HG03460 (cell line): ENCODE results near the gene TRMT10C.
A peak's percentile ranks its signal among the peaks of the same experiment; 100 is the strongest.
"Not testable (repeated sequence)": the region's sequence is repeated elsewhere in the genome, so short reads cannot be mapped to it uniquely, and the experiment has no call there.

Experiments used
- ATAC-seq: cut with Tn5 transposase; IDR thresholded peaks from one replicate; pipeline ENCODE4 v1.9.1; 2021; ENCODE audit not compliant: unreplicated experiment

TRMT10C gene

DNA sequence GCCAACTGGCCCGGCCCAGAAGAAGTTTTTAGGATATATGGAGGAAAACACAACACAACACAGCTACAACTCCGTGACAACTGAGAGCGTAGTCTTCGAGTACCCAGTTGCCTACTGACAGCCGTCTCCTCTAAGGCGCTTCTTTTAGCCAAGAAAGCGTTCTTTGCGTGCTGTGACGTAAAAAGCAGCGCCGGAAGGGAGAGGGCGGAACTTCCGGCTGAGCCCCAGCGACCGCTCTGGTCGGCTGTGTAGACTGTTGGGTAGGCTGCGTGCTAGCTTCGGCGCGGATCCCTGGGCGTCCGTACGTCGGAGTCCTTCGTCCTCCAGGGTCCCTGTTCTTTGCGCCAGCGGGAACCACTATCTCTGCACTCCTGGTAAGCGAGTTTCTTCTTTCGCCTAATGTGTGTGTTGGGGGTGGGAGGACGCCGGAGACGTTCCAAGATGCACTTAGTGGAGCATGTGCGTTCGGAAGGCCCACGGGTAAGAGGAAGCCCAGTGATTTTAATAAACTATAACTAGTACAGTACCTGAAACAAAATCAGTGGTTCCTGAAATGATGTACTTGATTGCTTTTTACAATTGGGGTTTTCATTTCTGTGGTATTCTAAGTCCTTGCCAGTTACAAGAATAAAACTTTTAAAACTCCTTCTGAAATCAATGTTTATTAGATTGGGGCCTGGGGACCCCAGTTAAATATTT, at the start of gene TRMT10C:
TSS of gene TRMT10C (plus strand) at position 239 of the 699 bp plus-strand sequence. CDS start 2,914 bp downstream, outside the sequence.
- peak; percentile 99 for ATAC-seq

DNA sequence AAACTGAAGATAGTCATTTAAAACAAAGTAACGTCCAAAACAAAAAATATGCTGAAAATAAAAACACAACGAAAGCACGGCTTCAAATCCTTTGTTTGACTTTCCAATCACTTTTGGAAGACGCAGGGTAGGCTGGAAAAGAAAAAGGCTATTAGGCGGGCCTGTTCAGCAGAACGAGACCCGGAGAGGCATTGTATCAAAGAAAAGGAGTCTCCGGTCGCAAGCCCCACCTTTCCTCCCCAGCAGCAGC, 49.3 kb upstream of the TRMT10C start:
- peak; percentile 32 for ATAC-seq

DNA sequence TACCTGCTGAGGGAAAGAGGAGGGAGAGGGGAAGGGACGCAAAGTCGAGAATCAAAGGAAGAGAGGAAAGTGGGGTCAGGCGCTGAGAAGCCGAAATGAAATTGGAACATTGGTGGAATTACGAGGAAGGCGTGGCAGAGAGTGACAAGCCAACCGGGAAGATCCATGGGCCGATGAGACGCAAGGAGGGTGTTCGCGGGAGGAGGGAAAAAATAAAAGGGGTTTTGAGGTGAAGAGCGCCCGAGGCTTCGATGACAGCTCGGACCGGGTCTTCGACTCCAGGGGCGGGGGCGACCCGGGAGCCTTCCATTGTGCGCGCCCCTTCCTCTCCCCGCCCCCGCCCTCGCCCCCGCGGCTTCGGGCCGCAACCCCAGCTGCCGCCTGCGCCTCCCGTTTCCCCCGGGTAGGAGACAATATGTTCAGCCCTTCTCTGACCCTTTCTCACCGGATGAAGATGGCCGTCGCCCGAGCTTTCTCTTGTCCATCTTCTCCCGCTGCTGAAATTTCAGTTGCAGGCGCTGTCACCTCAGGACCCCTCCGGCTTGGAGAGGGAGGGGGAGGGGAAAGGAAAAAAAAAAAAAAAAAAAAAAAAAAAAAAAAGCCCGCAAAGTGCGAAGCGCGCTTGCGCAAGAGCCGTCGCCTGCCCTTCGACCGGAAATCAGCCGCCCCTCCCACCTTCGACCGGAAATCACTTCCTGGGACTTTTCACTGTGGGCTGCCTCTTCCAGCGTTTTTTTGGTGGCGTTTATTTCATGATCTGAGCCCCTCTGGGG, 48.8 kb upstream of the TRMT10C start, which contains the start of gene SENP7:
TSS of gene SENP7 (minus strand) at position 567 of the 773 bp plus-strand sequence. CDS start at position 485, 82 bp downstream.
- peak; percentile 62 for ATAC-seq

DNA sequence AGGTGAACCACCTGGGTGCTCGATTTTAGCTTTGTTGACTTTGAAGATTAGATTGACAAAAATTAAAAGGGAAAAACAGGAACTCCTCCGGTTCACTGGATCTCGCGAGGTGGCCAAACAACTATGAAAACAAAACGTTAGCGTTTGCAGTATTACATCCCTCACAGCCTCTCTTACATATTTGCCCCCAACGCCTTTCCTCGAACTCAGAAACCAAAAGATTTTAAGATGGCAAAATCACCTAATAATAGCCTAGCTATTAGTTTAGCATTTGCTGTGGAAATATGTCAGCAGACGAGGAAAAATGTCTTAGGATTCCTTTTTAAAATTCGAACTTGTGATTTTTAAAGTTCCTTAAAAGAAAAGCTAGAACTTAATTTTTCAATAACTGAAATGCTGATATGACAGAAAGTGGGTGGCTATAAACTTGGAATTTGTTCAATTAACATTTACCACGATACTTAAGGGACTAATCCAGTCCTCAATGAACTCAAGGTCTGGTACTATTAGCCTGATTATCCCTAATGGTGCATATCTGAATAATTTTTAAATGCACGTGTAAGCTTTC, 48.2 kb upstream of the TRMT10C start:
- peak; percentile 33 for ATAC-seq

DNA sequence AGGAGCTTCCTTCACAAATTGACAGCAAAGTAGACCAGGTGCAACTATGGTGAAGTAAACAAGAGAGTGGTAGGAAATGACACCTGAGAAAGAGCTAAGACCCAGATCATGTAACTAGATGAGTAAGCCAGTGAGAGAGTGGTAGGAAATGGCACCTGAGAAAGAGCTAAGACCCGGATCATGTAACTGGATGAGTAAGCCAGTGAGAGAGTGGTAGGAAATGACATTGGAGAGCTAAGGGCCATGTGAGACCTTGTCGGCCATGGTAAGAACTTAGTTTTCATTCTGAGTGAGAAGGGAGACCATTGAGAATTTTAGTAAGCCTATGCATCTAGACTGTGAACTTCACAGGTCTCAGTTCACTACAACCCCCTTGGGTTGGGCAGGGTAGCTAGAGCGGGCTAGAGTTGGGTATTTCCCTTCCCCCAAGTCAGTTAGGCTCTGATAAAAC, 43.2 kb upstream of the TRMT10C start:
- peak; percentile 96 for ATAC-seq

DNA sequence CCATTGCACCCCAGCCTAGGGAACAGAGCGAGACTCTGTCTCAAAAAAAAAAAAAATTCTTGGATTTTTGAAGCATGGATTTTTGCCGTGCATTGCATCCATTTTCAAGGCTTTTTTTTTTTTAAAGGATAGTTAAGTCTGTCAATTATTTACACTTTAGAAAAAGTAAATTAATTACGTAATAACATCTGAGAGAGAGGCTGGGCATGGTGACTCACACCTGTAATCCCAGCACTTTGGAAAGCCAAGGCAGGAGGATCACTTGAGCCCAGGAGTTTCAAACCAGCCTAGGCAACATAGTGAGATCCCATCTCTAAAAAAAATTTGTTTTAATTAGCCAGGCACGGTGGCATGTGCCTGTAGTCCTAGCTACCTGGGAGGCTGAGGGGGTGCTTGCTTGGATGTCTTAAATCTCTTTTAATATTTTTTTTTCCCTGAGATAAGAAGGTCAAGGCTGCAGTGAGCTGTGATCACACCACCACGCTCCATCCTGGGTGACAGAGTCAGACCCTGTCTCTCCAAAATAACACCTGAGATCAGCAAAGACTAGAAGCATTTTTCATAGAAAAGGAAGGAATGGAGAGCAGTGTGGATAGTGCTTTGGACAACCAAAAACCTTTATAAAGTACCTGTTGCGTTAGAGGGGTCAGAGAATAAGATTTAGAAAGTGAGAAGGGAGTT, 41.8 kb upstream of the TRMT10C start:
- no peak for ATAC-seq

DNA sequence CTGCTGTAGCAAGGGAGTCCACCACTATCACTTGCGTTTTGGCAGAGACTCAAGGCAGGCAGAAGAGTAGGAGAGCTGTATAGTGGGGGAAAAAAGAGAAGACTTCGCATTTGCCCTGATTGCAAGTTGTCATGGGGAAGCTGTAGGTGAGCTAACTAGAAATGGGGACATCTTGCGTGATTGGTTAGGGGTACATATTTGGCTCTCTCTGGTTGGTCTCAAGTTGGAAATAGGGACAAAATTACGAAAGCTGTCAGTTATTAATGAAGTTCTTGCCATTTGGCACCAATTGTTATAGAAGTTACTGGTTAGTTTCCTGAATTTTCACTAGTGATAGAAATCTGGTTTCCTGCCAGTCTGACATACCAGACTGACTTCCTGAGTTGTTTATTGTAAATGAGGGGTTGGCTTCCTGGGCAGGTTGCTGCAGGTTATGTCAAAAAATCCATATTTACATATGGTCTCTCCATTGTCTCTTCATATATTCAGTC, 40.4 kb upstream of the TRMT10C start:
- no peak for ATAC-seq

DNA sequence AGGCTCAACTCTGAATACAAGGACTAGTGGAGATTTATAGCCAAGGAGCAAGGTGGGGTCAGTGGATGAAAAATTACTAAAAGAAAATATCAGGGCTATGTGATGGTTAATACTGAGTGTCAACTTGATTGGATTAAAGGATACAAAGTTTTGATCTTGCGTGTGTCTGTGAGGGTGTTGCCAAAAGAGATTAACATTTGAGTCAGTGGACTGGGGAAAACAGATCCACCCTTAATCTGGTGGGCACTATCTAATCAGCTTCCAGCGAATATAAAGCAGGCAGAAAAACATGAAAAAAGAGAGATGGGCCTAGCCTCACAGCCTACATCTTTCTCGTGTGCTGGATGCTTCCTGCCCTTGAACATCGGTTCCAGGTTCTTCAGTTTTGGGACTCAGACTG, 34.2 kb upstream of the TRMT10C start:
- no peak for ATAC-seq

DNA sequence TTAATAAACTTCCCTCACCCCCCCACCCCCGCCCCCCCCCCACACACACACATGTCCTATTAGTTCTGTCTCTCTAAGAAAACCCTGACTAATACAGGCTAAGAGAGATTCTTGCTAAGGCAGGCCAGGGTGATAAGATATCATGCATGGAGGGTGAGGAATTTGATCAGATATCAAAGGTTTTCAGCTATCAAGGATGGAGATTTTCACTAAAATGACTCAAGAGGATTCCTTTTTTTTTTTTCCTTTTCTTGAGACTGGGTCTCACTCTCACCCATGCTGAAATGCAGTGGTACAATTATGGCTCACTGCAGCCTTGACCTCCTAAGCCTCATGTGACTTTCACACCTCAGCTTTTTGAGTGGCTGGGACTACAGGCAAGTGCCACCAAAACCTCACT, 33.8 kb upstream of the TRMT10C start:
- ATAC-seq = no peak

DNA sequence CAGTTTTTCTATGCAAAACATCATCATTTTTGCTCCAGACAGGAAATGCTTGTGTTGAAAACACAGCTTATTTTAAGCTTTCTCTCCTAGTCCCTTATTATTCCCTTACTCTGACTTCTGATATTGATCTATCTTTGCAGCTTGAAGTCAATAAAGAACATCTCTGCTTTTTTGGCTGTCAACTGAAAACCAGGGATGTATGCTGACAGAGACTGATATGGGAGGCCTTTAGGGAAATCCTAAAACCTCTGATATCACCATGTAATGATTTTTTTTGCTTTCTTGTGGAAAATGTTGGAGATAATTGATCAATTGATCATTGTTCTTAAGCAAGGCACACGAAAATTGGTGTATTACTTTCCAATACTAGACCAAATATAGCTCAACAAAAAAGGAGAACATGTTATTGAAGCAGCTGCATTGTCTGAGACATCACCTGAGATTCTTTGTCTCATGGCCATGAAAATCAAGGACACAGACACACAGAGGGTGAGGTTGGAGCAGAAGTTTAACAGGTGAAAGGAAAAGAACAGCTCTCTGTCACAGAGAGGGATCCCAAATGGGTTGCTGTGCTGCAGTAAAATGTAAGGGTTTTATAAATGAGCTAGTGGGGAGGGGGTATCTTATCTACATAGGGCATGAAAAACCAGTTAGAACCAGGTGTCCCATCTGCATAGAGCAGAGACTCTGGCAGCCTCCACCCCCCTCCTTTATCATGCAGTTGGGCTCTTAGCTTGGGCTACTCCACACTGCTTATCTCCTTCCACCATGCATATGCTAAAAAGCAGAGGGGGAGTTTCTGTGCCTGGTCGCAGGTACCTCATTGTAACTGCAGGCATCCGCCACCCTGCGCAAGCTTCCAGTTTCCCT, 31.6 kb upstream of the TRMT10C start:
- ATAC-seq = no peak

DNA sequence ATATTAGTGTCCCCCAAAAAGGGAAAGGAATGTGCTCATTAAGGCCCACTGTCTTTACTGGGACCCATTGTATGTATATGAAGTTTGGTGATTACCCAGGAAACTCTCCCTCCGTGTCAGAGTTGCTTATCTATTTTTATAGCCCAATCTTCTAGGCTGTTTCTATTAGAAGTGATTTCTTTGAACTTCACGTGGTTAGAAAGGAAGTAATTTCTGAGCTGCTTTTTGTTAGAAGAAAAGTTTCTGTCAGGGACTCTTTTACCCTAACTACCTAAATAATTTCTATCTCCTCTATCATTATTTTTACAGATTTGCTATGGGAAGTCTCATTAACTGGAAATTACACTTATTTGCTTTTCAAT, 31.0 kb upstream of the TRMT10C start:
- no peak for ATAC-seq

DNA sequence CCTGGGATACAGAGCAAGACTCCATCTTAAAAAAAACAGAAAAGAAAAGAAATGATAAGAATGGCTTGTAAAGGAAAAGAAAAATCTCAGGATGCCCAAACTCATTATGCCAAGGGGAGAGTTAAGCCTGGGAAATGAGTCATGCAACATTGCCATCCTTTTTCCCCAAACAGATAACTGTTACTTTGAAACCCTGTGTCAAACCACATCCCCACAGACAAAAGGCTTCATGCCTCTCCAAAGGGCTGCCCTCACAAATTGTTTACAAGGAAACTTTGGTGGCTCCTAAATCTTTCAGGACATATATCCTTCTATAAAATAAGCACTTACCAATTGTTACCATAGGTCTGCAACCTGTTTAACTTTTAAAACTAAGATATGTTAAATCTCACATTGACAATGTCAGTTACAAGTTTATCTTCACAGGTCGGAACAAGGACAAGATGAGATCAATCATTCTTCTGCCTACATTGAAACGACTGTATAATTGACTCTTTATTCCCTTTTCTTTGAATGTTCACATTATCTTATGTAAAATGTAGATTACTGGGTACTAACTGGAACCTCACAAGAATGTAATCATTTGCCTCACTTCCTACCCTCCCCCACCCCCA, 30.1 kb upstream of the TRMT10C start:
- no peak for ATAC-seq

DNA sequence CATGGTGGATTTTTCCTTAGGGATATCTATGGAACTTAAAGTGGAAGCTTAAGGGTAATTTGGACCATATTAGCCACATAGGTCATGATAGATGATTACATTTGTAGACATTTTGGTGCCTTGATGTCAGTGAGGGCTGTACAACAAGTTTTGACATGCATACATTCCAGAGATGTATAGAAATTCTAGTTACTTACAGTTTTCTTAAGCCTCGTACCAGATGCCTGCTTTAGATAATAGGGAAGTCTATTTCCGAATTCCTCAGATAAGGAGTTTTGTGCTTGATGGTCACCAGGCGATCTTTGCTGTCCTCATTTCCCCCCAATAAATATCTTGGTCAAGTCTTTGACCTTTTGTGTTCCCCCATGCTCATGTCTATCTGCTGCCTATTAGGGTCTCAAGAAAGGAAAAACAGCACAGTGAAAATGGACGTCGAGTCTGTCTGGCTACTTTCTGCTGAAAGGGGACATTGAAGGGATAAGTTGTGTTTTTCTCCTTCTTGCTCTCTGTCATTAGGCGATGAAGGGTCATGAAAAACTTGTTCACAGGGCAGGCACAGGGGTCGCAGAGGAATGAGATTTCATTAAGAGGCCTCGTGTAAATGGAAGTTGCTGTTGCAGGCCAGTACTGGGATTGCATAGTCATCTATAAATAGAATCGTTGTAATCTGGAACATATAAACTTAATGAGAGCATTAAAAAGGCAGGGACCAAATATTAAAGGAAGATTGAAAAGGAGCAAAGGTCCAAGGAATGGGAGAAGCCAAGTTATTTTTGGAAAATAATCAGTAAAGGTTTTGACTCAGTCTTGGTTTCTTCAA, 28.7 kb upstream of the TRMT10C start:
- no peak for ATAC-seq

DNA sequence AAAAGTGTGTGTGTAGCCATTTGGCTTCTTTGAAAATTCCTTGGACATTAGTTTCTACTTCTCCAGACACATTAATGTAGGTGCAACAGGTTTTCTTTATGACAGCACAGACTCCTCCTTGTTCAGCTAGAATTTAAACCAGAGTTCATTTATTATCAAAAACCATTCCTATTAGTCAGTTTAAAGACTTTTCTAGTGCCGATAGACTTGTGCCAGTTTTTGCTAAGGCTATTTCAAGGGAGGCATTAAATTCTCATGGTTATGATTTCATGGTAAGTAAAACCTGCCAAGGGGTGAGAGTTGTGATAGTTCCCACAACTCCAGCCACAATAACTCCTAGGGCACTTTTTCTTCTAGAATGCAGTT, 28.1 kb upstream of the TRMT10C start:
- ATAC-seq = no peak

DNA sequence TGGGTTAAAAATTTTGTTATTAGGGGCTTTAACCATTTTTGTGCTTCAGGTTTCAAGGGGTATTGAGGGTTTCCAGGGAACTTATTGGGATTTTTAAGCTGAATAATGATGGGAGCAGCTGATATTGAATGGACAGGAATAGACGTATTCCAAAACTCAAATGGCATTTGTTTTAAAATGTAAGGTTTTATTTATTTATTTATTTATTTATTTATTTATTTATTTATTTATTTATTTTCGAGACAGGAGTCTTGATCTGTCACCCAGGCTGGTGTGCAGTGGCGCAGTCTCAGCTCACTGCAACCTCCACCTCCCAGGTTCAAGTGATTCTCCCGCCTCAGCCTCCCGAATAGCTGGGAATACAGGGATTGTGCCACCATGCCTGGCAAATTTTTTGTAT, 26.4 kb upstream of the TRMT10C start:
- ATAC-seq = no peak

DNA sequence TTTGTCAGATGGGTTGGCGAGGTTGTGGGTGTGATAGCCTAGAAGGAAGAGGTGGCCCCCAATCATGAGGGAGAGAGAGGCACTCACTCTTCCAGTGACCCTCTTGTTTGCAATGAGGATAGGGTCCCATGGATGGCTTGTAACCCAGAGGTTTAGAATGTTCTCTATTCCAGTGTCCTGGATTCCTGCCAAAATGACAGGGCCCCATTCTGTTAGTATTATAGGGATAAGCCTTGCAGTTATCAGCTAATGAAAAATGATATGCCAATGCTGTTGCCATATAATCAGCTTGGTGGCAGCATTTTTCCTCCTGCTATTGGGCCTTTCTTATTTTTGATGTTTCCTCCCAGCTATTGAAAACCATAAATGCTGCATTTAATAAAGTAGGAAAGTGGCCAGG, 25.4 kb upstream of the TRMT10C start:
- no peak for ATAC-seq

DNA sequence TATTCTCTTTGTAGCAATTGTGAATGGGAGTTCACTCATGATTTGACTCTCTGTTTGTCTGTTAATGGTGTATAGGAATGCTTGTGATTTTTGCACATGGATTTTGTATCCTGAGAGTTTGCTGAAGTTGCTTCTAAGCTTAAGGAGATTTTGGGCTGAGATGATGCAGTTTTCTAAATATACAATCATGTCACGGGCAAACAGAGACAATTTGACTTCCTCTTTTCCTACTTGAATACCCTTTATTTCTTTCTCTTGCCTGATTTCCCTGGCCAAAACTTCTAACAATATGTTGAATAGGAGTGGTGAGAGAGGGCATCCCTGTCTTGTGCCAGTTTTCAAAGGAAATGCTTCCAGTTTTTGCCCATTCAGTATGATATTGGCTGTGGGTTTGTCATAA, 24.7 kb upstream of the TRMT10C start:
- ATAC-seq = not testable (repeated sequence)

DNA sequence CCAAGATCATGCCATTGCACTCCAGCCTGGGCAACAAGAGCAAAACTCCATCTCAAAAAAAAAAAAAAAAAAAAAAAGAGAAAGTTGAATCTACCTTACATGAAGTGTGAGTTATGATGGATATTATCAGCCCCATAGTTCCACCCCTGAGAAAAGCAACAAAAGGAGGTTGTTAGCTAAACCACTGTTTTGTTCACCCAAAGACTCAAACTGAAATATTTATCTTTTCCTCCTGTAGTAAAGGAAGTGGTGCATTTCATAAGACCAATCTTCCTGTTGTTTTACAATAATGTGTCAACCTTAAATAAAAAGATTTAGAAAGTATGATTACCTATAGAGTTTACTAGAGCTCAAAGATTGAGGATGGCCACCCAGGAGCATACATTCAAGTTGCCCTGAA, 18.7 kb upstream of the TRMT10C start:
- ATAC-seq = no peak

DNA sequence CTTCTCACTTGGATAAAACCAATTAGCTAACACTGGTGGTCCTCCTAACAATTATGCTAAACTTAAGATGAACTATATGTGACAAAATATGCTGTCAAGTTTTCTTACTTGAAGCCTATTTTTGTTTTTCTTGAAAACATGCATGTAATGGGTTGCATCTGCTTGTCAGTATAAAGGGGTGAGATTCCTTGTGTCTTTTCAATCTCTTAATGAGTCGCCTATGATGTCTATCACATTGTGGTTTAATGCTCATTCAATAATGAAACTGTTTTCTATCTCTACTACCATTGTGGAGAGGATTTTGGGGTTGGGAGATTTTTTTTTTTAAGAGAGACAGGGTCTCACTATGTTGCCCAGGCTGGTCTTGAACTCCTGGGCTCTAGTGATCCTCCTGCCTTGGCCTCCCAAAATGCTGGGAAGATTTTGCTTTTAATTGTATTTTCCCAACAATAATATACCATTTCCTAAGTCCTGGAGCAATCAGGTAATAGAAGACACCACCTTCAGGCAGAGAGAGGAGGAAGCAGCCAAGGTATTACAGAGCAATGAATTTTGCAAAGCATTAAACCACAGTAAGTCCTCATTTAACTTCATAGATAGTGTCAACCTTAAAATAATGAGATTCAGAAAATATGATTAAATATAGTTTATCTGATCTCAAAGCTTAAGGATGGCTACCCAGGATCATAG, 17.4 kb upstream of the TRMT10C start:
- no peak for ATAC-seq
